Natural killer cell (primary cell): ENCODE measurements around the gene RASL10A. TPM values are rescaled to one million over a fixed set of nuclear protein-coding genes. Genes with fewer than 3 reads are reported as not detected.

Experiments used
- ATAC-seq, 3 donors: fragments of 150-1000 bp in 2 of 3; fragments of 200-7000 bp in 1 of 3; cut with Tn5 transposase; 1 replicate in 1 of 3; 2 replicates in 2 of 3; pipeline ENCODE4 v1.10.0; 2021; ENCODE audit warnings: mild to moderate bottlenecking in 2 of 3, moderate library complexity in 2 of 3
- DNase-seq, 2 donors: peaks; one replicate each; pipeline versions ENCODE4 v3.0.0 to v3.0.0-alpha.2; 2013 to 2021; ENCODE audit warnings: mixed read lengths in 1 of 2
- H3K27ac ChIP-seq: one replicate; pipeline ENCODE4 v1.5.1; 2013; ENCODE audit warnings: mild to moderate bottlenecking, low read length
- H3K27me3 ChIP-seq: one replicate; pipeline ENCODE4 v1.6.1; 2013; ENCODE audit warnings: low read length; ENCODE audit not compliant: control insufficient read depth, insufficient read depth
- H3K36me3 ChIP-seq: one replicate; pipeline ENCODE4 v1.6.1; 2013; ENCODE audit warnings: low read length; ENCODE audit not compliant: control insufficient read depth, insufficient read depth
- H3K4me1 ChIP-seq: one replicate; pipeline ENCODE4 v1.6.1; 2013; ENCODE audit warnings: low read length; ENCODE audit not compliant: control insufficient read depth, insufficient read depth
- H3K4me3 ChIP-seq: one replicate; pipeline ENCODE4 v1.5.1; 2013; ENCODE audit warnings: low read length
- H3K9me3 ChIP-seq: one replicate; pipeline ENCODE4 v1.6.1; 2013; ENCODE audit warnings: low read length; ENCODE audit not compliant: control insufficient read depth, insufficient read depth
- H3K27ac Mint-ChIP-seq, 2 donors: one replicate each; pipeline ENCODE4 v1.8.0; 2022; ENCODE audit warnings: mild to moderate bottlenecking in 2 of 2, mixed read lengths in 2 of 2, moderate library complexity in 1 of 2
- H3K27me3 Mint-ChIP-seq, 2 donors: one replicate each; pipeline ENCODE4 v1.8.0; 2022; ENCODE audit warnings: low read depth in 2 of 2, mixed read lengths in 2 of 2
- H3K36me3 Mint-ChIP-seq: one replicate; pipeline ENCODE4 v1.8.0; 2022; ENCODE audit warnings: mixed read lengths
- H3K4me1 Mint-ChIP-seq, 2 donors: one replicate each; pipeline ENCODE4 v1.8.0; 2022; ENCODE audit warnings: mixed read lengths in 2 of 2
- H3K4me3 Mint-ChIP-seq: one replicate; pipeline ENCODE4 v1.8.0; 2022; ENCODE audit warnings: mild to moderate bottlenecking, moderate library complexity, mixed read lengths
- H3K9me3 Mint-ChIP-seq, 2 donors: one replicate each; pipeline ENCODE4 v1.8.0; 2022; ENCODE audit warnings: mixed read lengths in 2 of 2
- CTCF ChIP-seq: fragments of 200-600 bp; IDR thresholded peaks from one replicate; pipeline ENCODE4 v1.8.0; 2022; ENCODE audit warnings: antibody characterized with exemption
- WGBS: methylation state at CpG from one replicate; pipeline ENCODE4 v1.1.7; 2013; ENCODE audit warnings: missing lambda C conversion rate; ENCODE audit not compliant: insufficient coverage; 5-methylcytosine and 5-hydroxymethylcytosine counted together
- intact Hi-C: fragments of 100-400 bp; cut with micrococcal nuclease; formaldehyde crosslinking; loops from one replicate; pipeline ENCODE4 v1.14.2; 2022
- total RNA-seq, 4 donors: library from RNA; stranded (reverse); fragments of 120-200 nt in 1 of 4; gene quantifications; one replicate each; pipeline versions ENCODE4 v1.2.3 to v1.2.4, GENCODE V29; 2013 to 2022

The RASL10A gene
- total RNA-seq, 3 donors from 2014 or later (not counting 1 experiment from before 2014, with no cell fraction given), result 0.20 to 0.28 TPM; not detected in 1

GRCh38 chr22:29353286-29353685 lies 37.8 kb upstream of the RASL10A start:
- WGBS, result 97% methylated on average over 11 of the region's 11 CpGs
- ATAC-seq (no peak), DNase-seq (no peak)
- Histone ChIP-seq H3K9me3 (no peaks in the 10 kb centered on the region), H3K27ac (no peak overlapping the region), H3K36me3 (peaks cover 84% of the 10 kb centered on the region), H3K27me3 (no peaks in the 10 kb centered on the region), H3K4me3 (no peak overlapping the region), H3K4me1 (no peaks in the 10 kb centered on the region)
- H3K9me3 Mint-ChIP-seq, result no peaks in the 10 kb centered on the region
- intact Hi-C loops, result no loop called here
- no peaks in the 10 kb centered on the region for H3K27me3 Mint-ChIP-seq
- TF ChIP-seq CTCF, result no peak
- peaks cover 7% of the 10 kb centered on the region for H3K36me3 Mint-ChIP-seq
- no peak overlapping the region for H3K4me3 Mint-ChIP-seq
- H3K4me1 Mint-ChIP-seq, result no peaks in the 10 kb centered on the region
- no peak overlapping the region for H3K27ac Mint-ChIP-seq

GRCh38 chr22:29352778-29353177 lies 37.3 kb upstream of the RASL10A start:
- WGBS, result 92% methylated on average over 7 of the region's 9 CpGs
- H3K36me3 ChIP-seq, result peaks cover 84% of the 10 kb centered on the region
- H3K27me3 ChIP-seq, result no peaks in the 10 kb centered on the region
- Mint-ChIP-seq H3K27me3 (no peaks in the 10 kb centered on the region), H3K27ac (no peak overlapping the region), H3K4me1 (no peaks in the 10 kb centered on the region), H3K9me3 (no peaks in the 10 kb centered on the region), H3K36me3 (peaks cover 8% of the 10 kb centered on the region), H3K4me3 (no peak overlapping the region)
- H3K4me3 ChIP-seq, result no peak overlapping the region
- DNase-seq (no peak), ATAC-seq (no peak)
- no peaks in the 10 kb centered on the region for H3K4me1 ChIP-seq
- TF ChIP-seq CTCF, result no peak
- no peak overlapping the region for H3K27ac ChIP-seq
- intact Hi-C loops, result no loop called here
- H3K9me3 ChIP-seq, result no peaks in the 10 kb centered on the region

DNA sequence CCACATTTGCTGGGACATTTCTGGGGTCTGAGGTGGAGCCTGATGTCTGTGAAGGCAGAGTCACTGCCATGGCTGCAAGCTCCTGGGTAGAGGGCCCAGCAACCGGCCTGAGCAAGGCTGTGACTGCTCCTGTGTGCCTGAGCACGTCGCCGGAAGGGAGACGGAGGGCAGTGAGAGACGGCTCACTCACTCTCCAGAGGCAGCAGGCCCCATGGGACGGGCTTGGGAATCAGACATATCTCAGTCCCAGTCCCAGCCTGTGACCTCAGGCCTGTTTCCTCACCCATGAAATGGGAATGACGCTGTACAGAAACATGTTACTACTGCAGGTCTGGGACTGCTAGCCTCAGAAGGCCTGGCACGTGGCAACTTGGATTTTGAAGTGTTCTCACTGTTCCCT lies 36.4 kb upstream of the RASL10A start:
- H3K27ac ChIP-seq, result no peak overlapping the region
- intact Hi-C loops, result no loop called here
- Mint-ChIP-seq H3K27ac (no peak overlapping the region), H3K36me3 (peaks cover 8% of the 10 kb centered on the region), H3K4me1 (no peaks in the 10 kb centered on the region), H3K27me3 (no peaks in the 10 kb centered on the region), H3K9me3 (no peaks in the 10 kb centered on the region), H3K4me3 (no peak overlapping the region)
- TF ChIP-seq CTCF, result no peak
- H3K36me3 ChIP-seq, result peaks cover 93% of the 10 kb centered on the region
- H3K27me3 ChIP-seq, result no peaks in the 10 kb centered on the region
- H3K9me3 ChIP-seq, result no peaks in the 10 kb centered on the region
- WGBS, result 98% methylated on average over 9 of the region's 9 CpGs
- no peak overlapping the region for H3K4me3 ChIP-seq
- H3K4me1 ChIP-seq, result no peaks in the 10 kb centered on the region
- no peak for DNase-seq
- ATAC-seq, result no peak

GRCh38 chr22:29351042-29351441 lies 35.5 kb upstream of the RASL10A start:
- peaks cover 8% of the 10 kb centered on the region for H3K36me3 Mint-ChIP-seq
- H3K9me3 ChIP-seq, result no peaks in the 10 kb centered on the region
- DNase-seq, result no peak
- H3K27me3 Mint-ChIP-seq, result no peaks in the 10 kb centered on the region
- H3K4me1 Mint-ChIP-seq, result no peaks in the 10 kb centered on the region
- intact Hi-C loops, result no loop called here
- H3K27me3 ChIP-seq, result no peaks in the 10 kb centered on the region
- no peaks in the 10 kb centered on the region for H3K9me3 Mint-ChIP-seq
- H3K27ac ChIP-seq, result no peak overlapping the region
- H3K4me1 ChIP-seq, result no peaks in the 10 kb centered on the region
- ATAC-seq, result no peak
- no peak overlapping the region for H3K4me3 ChIP-seq
- 97% methylated on average over 6 of the region's 6 CpGs for WGBS
- TF ChIP-seq CTCF, result no peak
- no peak overlapping the region for H3K27ac Mint-ChIP-seq
- peaks cover 97% of the 10 kb centered on the region for H3K36me3 ChIP-seq
- H3K4me3 Mint-ChIP-seq, result no peak overlapping the region
